ENCODE data around the gene ACBD4. TPM values are rescaled to one million over a fixed set of nuclear protein-coding genes. Genes with fewer than 3 reads are reported as not detected.

Gene ACBD4
- total and polyA plus RNA-seq, 2 of the 13 experiments (the other 11 are each of a cell fraction or from before 2014, with no cell fraction given): 16.1 to 26.9 TPM

- no peak for TF ChIP-seq ZNF713 (CRISPR knock-in tag; IDR thresholded peaks at IDR 0.05)
- no peak for TF ChIP-seq NR2F1 (CRISPR knock-in tag; IDR thresholded peaks at IDR 0.05)
- TF ChIP-seq TARDBP (CRISPR knock-in tag; IDR thresholded peaks at IDR 0.05): peak; percentile 48; the same call in 1 of the 2 replicates
- no peak for TF ChIP-seq TAF15 (IDR thresholded peaks at IDR 0.05; ENCODE audit: low read depth, low read length, poor library complexity, severe bottlenecking)
- no peak for TF ChIP-seq ZNF7 (CRISPR knock-in tag; IDR thresholded peaks at IDR 0.05)
- peak in 1 of 2 experiments; percentile 72; a peak in 1 of 4 replicates for TF ChIP-seq REST (IDR thresholded peaks at IDR 0.05; ENCODE audit: borderline replicate concordance in 1 of 2, low read depth in 1 of 2, low read length in 2 of 2)
- TF ChIP-seq RAD51 (IDR thresholded peaks at IDR 0.05; ENCODE audit: borderline replicate concordance): no peak
- TF ChIP-seq HNF1A (IDR thresholded peaks at IDR 0.05; ENCODE audit: low read depth): no peak; the same call in 1 of the 2 replicates
- TF ChIP-seq HNF1A (CRISPR knock-in tag; IDR thresholded peaks at IDR 0.05; ENCODE audit: borderline replicate concordance): peak; percentile 86
- peak; percentile 76; the same call in 1 of the 2 replicates for TF ChIP-seq HES4 (CRISPR knock-in tag; IDR thresholded peaks at IDR 0.05; ENCODE audit: borderline replicate concordance)
- no peak for TF ChIP-seq ZBTB49 (CRISPR knock-in tag; IDR thresholded peaks at IDR 0.05; ENCODE audit: borderline replicate concordance)
- TF ChIP-seq NR3C1 (CRISPR knock-in tag; IDR thresholded peaks at IDR 0.05): no peak
- TF ChIP-seq CENPT (CRISPR knock-in tag; IDR thresholded peaks at IDR 0.05; ENCODE audit: low read depth): no peak
- peak; percentile 20; the same call in 1 of the 2 replicates for TF ChIP-seq ZNF782 (CRISPR knock-in tag; IDR thresholded peaks at IDR 0.05; ENCODE audit: borderline replicate concordance)
- no peak for TF ChIP-seq ZFP62 (CRISPR knock-in tag; IDR thresholded peaks at IDR 0.05)
Observed at GRCh38 chr17:45172541-45173286, 37.2 kb downstream of the ACBD4 start (continued).
